HG03060 (cell line): Measurements from ENCODE around the gene PARN.
"Not testable (repeated sequence)": the region's sequence is repeated elsewhere in the genome, so short reads cannot be mapped to it uniquely, and the experiment has no call there.

Source experiments
- ATAC-seq: cut with Tn5 transposase; IDR thresholded peaks from one replicate; pipeline ENCODE4 v1.9.1; 2021; ENCODE audit warnings: low read depth, moderate number of reproducible peaks; ENCODE audit not compliant: unreplicated experiment

The PARN gene

GRCh38 chr16:14576532-14576931 is 53.5 kb downstream of the PARN start:
- ATAC-seq, result no peak

DNA sequence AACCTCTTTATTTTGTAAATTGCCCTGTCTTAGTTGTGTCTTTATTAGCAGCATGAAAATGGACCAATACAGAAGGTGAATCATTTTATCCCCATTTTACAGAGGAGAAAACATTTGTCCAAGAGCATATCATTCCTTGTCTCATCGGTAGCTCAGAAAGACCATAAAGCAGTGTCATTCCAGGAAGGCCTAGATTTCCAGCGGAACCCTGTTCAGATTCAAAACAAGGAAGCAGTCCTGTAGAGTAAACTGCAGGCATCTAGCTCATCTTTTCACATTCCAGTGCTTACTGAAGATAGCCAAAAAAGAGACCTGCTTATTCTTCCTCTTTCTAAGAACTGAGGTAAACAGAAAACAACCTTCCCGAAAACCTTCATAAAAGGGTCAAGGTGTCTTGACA is 54.0 kb downstream of the PARN start:
- ATAC-seq, result no peak

GRCh38 chr16:14574698-14575415 is 55.2 kb downstream of the PARN start:
- not testable (repeated sequence) for ATAC-seq

DNA sequence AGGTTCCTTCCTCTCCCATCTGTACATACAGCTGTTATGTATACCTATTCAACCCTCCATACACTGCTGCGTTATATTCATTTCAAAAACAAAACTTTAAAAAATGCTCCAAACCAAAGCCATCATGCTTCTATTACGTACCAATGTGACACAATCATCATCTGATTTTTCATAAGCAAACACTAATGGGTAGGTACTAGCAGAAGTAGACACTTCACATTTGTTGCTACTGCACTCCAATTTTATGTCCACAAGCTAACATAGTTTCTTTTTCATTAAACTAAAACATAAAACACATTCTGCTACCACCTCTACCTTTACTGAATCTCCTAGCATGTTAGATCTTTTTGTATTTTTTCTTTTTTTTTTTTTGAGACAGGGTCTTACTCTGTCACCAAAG is 57.5 kb downstream of the PARN start:
- ATAC-seq, result no peak

GRCh38 chr16:14569213-14569612 is 60.8 kb downstream of the PARN start:
- ATAC-seq, result no peak

- no peak for ATAC-seq
Measured at GRCh38 chr16:14566599-14566998, 63.5 kb downstream of the PARN start.

DNA sequence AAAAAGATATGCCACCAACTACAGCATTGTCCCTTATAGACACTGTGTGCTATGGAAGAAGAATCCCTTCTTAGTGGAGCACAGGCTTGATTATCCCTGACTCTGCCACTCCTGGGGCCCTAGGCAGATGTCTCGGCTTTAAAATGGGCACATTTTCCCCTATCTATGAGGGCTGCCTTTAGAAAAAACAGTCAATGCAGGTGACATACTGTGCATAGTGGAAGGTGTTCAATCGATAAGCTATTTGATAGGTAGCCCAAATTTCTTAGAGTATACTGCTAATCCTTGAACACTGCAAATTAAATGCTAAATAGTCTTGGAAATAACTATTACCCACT is 64.4 kb downstream of the PARN start:
- no peak for ATAC-seq

- ATAC-seq, result no peak
Measured at GRCh38 chr16:14564861-14565687, 65.0 kb downstream of the PARN start.

- no peak for ATAC-seq
Measured at GRCh38 chr16:14564323-14564722, 65.7 kb downstream of the PARN start.

DNA sequence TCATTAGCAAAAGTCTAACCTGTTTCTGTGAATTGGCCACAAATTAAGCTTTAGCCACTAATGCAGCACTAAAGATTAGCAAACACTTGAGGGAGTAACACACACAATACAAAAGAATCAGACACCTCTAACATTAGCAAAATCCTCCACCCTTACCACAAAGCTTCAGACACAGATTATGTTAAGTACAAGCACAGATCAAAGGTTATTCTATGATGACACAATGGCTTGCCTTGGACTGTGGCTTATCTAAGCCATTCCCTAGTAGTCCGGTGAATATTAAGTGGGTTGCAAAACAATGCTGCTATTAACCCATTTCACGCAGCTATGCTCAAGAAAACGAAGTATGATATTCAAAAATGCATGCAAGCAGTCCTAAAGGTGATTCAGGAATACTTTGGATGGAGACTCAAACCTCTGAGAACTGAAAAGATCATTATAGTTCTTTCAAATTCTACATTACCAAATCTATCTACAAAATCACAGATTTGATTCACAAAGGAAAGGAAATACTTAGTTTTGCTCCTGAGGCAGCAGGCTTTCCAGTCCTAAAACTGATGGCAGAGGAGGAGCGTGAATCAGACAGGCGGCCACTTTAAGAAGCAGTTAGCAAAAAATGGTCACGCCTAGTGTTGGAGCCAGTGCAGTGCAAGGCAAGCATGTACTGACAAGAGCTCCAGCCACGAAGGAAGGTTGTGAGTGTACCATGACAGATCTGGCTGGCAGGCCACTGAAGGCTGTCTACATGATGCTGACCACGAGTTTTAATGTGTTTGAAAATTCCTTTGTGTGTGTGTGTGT is 67.2 kb downstream of the PARN start:
- ATAC-seq, result no peak

GRCh38 chr16:14560523-14560922 is 69.5 kb downstream of the PARN start:
- ATAC-seq, result no peak

DNA sequence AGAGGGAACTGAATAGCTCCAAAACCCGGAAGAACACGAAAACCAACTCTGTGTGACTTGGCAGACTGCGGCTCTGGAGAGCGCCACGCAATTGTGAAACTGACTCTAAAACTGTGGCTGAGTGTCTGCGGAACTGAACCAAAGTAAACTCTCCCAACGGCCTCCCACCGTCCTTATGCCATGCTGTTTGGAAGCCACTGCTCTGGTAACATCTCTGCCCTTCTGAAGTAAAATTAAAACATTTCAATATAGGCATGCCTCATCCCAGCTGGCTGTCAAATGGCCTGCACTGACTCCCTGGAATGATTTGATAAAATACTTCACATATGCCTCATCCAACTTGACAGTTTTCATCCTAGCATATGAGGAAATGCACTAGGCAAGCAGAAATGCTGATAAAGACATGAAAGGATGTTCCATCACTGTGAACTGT is 70.2 kb downstream of the PARN start:
- ATAC-seq, result no peak

GRCh38 chr16:14553447-14553846 is 76.6 kb downstream of the PARN start:
- ATAC-seq, result no peak

GRCh38 chr16:14549789-14550153 is 80.3 kb downstream of the PARN start:
- ATAC-seq, result no peak

GRCh38 chr16:14548933-14549788 is 80.9 kb downstream of the PARN start:
- no peak for ATAC-seq

DNA sequence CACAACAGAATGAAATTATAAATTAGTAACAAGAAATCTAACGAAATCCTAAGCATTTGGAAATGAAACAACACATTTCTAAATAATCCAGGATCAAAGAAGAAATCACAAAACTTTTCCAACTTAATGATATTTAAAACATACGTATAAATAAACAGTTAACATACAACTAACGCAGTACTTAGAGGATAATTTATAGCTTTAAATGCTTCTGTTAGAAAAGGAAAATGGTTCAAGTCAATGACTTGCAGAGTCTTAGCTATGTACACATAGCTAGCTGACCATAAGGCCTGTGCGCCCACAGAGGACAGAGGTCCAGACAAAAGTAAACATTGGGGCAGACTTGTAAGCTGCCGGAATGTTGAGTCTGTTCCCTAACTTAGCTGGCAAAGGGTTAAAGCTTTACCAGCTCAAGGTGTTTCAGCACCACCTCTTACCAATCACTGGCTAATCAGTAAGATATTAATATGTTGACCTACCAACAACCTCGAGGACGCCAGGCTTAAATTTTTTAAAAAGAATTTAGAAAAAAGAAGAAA is 84.6 kb downstream of the PARN start:
- no peak for ATAC-seq

- ATAC-seq, result not testable (repeated sequence)
Measured at GRCh38 chr16:14544846-14545245, 85.2 kb downstream of the PARN start.

DNA sequence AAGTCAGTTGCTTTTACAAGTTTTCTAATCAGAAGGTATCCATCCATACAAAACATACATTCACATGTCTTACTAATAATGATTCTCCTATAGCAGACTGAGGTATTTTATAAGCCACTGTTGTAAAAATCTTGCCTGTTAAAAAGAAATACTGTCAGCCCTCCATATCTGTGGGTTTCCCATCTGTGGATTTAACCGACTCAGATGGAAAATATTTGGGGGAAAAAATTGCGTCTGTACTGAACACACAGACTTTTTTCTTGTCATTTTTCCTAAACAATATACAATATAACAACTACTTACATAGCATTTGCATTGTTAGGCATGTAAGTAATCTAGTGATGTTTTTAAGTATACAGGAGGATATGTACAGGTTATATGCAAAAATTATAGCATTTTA is 90.4 kb downstream of the PARN start:
- no peak for ATAC-seq

DNA sequence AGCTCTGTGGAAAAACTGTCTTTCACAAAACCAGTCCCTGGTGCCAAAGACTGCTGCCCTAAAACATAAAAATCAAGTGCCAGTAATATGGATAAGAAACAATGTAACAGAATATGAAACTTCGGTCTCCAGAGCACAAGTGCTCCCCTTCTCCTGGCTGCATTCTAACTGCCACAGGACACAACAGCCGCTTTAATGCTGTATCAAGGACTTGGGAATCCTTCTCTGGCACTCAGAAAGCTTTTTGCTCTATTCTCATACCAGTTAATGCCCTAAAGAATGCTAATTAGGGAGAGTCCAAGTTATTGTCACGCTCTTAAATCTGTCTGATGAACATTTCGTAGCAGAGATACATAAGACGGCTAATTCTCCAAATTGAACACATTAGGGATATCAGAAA is 90.9 kb downstream of the PARN start:
- no peak for ATAC-seq

DNA sequence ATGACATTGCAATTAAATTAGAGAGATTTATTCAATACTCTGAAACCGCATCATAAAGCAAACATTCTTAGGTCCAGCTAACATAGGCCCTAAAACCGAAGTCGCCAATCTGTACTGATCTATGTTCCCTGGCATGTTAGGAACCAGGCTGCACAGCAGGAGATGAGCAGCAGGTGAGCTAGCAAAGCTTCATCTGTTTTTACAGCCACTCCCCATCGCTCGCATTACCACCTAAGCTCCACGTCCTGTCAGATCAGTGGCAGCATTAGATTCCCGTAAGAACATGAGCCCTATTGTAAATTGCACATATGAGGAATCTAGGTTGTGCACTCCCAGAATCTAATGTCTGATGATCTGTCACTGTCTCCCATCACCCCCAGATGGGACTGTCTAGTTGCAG is 91.5 kb downstream of the PARN start:
- no peak for ATAC-seq
